Small intestine (tissue), 7 donors: Measurements from ENCODE around the gene SLC9B1. TPM values are rescaled to one million over a fixed set of nuclear protein-coding genes. Genes with fewer than 3 reads are reported as not detected.
"Not testable (repeated sequence)": the region's sequence is repeated elsewhere in the genome, so short reads cannot be mapped to it uniquely, and the experiment has no call there.

Experiments used
- DNase-seq, 2 donors: peaks; one replicate each; pipeline versions ENCODE4 v3.0.0 to v3.0.0-alpha.2; 2013
- FAIRE-seq: peaks from 2 replicates; lab custom pipeline; 2012; peaks lifted over from hg19 to GRCh38; lab: Jason Lieb, UNC
- H3K27ac ChIP-seq, 3 donors: one replicate each; pipeline ENCODE4 v1.5.1; 2013; ENCODE audit warnings: low read length in 2 of 3, mild to moderate bottlenecking in 2 of 3, control low read depth in 1 of 3, inconsistent platforms in 1 of 3, low read depth in 1 of 3, moderate library complexity in 1 of 3
- H3K27me3 ChIP-seq, 3 donors: one replicate each; pipeline ENCODE4 v1.6.1; 2013; ENCODE audit warnings: low read length in 3 of 3, inconsistent platforms in 1 of 3; ENCODE audit not compliant: control insufficient read depth in 3 of 3, insufficient read depth in 3 of 3
- H3K36me3 ChIP-seq, 3 donors: one replicate each; pipeline ENCODE4 v1.6.1; 2013; ENCODE audit warnings: low read length in 3 of 3, inconsistent platforms in 1 of 3, low read depth in 1 of 3, mild to moderate bottlenecking in 1 of 3, moderate library complexity in 1 of 3; ENCODE audit not compliant: control insufficient read depth in 3 of 3, insufficient read depth in 2 of 3
- H3K4me1 ChIP-seq, 3 donors: one replicate each; pipeline ENCODE4 v1.6.1; 2013; ENCODE audit warnings: low read length in 2 of 3, inconsistent platforms in 1 of 3, low read depth in 1 of 3, mild to moderate bottlenecking in 1 of 3, moderate library complexity in 1 of 3; ENCODE audit not compliant: control insufficient read depth in 3 of 3, insufficient read depth in 2 of 3
- H3K4me3 ChIP-seq, 3 donors: one replicate each; pipeline ENCODE4 v1.5.1; 2013; ENCODE audit warnings: low read length in 3 of 3, control low read depth in 1 of 3, inconsistent platforms in 1 of 3, low read depth in 1 of 3, mild to moderate bottlenecking in 1 of 3, moderate library complexity in 1 of 3
- H3K9me3 ChIP-seq, 2 donors: one replicate each; pipeline ENCODE4 v1.6.1; 2013; ENCODE audit warnings: low read depth in 1 of 2, low read length in 1 of 2; ENCODE audit not compliant: control insufficient read depth in 2 of 2, insufficient read depth in 1 of 2
- WGBS, 3 donors: extraction: QIAGEN DNeasy Blood & Tissue Kit; methylation state at CpG; one replicate each; pipeline ENCODE4 v1.1.7; 2013; 5-methylcytosine and 5-hydroxymethylcytosine counted together
- polyA plus RNA-seq, 4 donors: library from polyadenylated mRNA; stranded (reverse) in 3 of 4; unstranded in 1 of 4; fragments of 200-250 nt in 3 of 4; fragments of 120-200 nt in 1 of 4; gene quantifications; one replicate each; pipeline versions ENCODE4 v1.2.1 to v1.2.3, GENCODE V29; 2013
- donor health status: healthy with polysubstance abuse.
- donor health status: control.
- donor health status: control.
- donor health status: Bipolar disorder and iron deficiency.
- donor health status: healthy.

Gene SLC9B1
- polyA plus RNA-seq, 4 donors: 0.18 to 0.93 TPM; not detected in 2

DNA sequence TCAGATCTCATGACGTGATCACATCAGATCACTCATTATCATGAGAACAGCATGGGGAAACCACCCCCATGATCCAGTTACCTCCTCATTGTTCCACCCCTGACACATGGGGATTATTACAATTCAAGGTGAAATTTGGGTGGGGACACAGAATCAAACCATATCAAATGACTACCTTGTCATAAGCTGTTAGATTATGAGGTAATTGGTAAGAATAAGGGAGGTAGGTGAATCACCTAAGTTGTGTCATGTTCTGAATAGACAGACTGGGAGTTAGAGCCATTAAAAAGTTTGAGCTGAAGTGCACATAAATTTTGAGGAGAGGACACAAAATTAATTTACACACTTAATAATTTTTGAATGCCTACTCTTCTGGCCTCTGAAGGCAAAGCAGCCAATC, 24.7 kb downstream of the SLC9B1 start:
- Histone ChIP-seq H3K4me1 (no peaks in the 10 kb centered on the region), H3K36me3 (no peaks in the 10 kb centered on the region), H3K27ac (no peak overlapping the region), H3K27me3 (no peaks in the 10 kb centered on the region), H3K4me3 (no peak overlapping the region), H3K9me3 (peaks cover 0 to 7% of the 10 kb centered on the region in 2 donors)
- DNase-seq (no peak), FAIRE-seq (no peak)
- 81 to 98% (median 93%) methylated on average over 1 of the region's 1 CpG for WGBS, 3 donors

DNA sequence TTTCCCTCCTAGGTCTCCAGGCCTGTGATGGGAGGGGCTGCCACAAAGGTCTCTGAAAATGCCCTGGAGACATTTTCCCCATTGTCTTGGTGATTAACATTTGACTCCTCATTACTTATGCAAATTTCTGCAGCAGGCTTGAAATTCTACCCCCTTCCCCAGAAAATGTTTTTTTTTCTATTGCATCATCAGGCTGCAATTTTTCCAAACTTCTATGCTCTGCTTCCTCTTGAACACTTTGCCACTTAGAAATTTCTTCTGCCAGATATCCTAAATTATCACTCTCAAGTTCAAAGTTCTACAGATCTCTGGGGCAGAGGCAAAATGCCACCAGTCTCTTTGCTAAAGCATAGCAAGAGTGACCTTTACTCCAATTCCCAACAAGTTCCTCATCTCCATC, 25.5 kb downstream of the SLC9B1 start:
- not testable (repeated sequence) for H3K27ac ChIP-seq, H3K4me3 ChIP-seq, H3K36me3 ChIP-seq, H3K9me3 ChIP-seq, DNase-seq, H3K4me1 ChIP-seq, FAIRE-seq, H3K27me3 ChIP-seq

DNA sequence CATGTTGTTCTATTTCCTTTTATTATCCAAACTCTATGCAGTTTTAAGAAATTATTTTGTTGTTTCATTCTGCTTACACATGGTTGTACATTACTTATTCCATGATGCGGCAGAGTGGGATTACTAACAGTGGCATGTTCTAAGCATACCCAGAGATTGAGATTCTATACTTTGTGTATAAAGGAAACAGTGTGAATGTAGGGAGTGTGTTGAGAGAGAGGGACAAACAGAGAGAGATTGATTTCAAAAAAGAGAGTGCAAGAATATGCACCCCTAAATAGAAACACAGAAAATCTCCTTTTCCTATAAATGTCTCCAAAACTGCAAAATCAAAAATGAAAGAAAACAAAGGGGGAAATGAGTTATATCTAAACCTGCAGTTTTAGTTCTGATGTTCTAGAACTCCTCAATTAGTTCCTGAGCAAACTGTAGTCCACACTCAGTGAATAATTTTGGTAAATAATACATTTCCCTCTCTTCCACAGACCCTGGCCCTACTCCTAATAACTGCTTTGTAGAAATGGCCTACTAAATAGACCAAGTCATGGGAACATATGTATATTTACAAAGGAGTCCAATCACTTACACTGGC, 31.0 kb downstream of the SLC9B1 start:
- peaks cover 0 to 4% of the 10 kb centered on the region in 2 donors for H3K9me3 ChIP-seq
- FAIRE-seq: no peak

DNA sequence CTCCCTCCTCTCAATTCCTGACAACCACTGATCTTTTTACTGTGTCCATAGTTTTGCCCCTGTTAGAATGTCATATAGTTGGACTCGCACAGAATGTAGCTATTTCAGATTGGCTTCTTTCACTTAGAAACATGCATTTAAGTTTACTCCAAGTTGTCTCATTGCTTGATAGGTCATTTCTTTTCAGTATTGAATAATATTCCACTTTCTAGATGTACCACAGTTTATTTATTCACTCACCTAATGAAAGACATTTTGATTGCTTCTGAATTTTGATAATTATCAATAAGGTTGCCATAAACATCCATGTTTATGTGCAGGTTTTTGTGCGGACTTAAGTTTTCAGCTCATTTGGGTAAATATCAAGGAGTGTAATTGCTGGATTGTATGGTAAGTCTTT, 38.5 kb downstream of the SLC9B1 start:
- Histone ChIP-seq H3K36me3 (no peaks in the 10 kb centered on the region), H3K27ac (no peak overlapping the region), H3K27me3 (no peaks in the 10 kb centered on the region), H3K9me3 (no peaks in the 10 kb centered on the region), H3K4me3 (no peak overlapping the region), H3K4me1 (no peaks in the 10 kb centered on the region)
- DNase-seq (no peak), FAIRE-seq (no peak)
- WGBS, 3 donors: 94 to 97% (median 96%) methylated on average over 2 of the region's 2 CpGs

More for the DNA sequence above, 31.0 kb downstream of the SLC9B1 start:
- 92 to 94% (median 94%) methylated on average over 1 of the region's 1 CpG for WGBS, 3 donors
- Histone ChIP-seq H3K36me3 (no peaks in the 10 kb centered on the region), H3K27me3 (no peaks in the 10 kb centered on the region), H3K27ac (no peak overlapping the region), H3K4me3 (no peak overlapping the region), H3K4me1 (no peaks in the 10 kb centered on the region)
- DNase-seq: no peak

DNA sequence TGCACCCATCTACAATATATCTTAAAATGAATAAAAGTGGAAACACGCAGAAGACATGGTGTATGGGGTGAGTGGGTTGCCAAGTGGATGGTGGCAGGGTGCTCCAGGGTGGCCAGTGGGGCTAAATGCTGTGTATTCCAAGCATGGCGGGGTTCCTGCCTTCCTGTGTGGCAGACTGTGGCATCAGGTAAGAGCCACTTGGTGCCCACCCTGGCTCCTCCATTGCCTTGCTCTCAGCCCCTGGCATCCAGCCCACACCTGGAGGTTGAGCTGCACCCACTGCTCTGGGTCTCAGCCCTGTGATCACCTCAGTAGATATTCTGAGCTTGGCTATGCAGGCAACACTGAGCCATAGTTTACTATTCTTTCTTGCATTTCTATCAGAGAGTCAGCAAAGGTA, 57.7 kb downstream of the SLC9B1 start:
- not testable (repeated sequence) for DNase-seq, FAIRE-seq

DNA sequence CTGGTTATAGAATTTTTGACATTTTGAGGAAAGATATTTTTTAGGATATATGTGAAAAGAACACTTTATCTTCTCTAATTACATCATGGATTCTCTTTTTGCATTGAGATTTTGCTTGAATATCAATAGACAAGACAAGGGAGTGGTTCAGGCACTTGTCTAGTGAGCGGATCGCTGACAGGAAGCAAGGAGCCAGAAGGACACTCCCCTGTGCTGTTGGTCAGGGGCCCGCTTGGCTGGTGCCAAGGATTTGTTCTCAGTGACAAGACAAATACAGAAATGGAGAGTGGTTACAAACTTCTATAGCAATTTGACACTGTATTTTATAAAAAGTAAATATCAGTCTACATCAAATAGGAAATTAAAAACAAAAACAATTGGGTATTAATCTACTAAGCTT, 60.0 kb downstream of the SLC9B1 start:
- 79 to 83% (median 79%) methylated on average over 3 of the region's 3 CpGs for WGBS, 3 donors
- H3K4me3 ChIP-seq: no peak overlapping the region
- no peak for FAIRE-seq

More for the DNA sequence above, 57.7 kb downstream of the SLC9B1 start:
- 95 to 96% (median 96%) methylated on average over 2 of the region's 2 CpGs for WGBS, 3 donors
- not testable (repeated sequence) for H3K9me3 ChIP-seq, H3K27me3 ChIP-seq, H3K4me3 ChIP-seq, H3K27ac ChIP-seq, H3K4me1 ChIP-seq, H3K36me3 ChIP-seq

DNA sequence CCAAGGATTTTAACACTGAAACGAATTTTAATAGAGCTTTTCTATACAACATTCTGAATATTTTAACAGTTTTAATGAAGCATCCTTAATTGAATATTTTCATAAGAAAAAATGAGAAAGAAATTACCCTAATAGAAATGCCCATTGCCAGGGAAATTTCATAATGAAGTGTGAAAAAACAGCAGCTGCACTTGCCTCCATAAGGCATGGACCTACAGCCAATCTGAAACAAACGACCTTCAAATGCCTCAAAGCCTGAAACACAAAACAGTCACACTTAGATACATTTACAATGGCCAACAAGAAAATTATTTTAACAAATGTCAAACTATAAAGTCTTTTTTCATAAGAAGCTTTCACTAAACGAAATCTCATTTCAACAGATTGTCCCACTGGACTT, 74.4 kb downstream of the SLC9B1 start:
- FAIRE-seq: no peak
- Histone ChIP-seq H3K36me3 (no peaks in the 10 kb centered on the region), H3K4me1 (no peaks in the 10 kb centered on the region), H3K27ac (no peak overlapping the region), H3K4me3 (no peak overlapping the region), H3K9me3 (no peaks in the 10 kb centered on the region), H3K27me3 (no peaks in the 10 kb centered on the region)
- DNase-seq: no peak
- 39 to 72% (median 55%) methylated on average over 3 of the region's 3 CpGs for WGBS, 3 donors

More for the DNA sequence above, 60.0 kb downstream of the SLC9B1 start:
- DNase-seq: no peak
- no peaks in the 10 kb centered on the region for H3K27me3 ChIP-seq
- H3K27ac ChIP-seq: no peak overlapping the region
- no peaks in the 10 kb centered on the region for H3K36me3 ChIP-seq
- H3K9me3 ChIP-seq: no peaks in the 10 kb centered on the region
- H3K4me1 ChIP-seq: no peaks in the 10 kb centered on the region

DNA sequence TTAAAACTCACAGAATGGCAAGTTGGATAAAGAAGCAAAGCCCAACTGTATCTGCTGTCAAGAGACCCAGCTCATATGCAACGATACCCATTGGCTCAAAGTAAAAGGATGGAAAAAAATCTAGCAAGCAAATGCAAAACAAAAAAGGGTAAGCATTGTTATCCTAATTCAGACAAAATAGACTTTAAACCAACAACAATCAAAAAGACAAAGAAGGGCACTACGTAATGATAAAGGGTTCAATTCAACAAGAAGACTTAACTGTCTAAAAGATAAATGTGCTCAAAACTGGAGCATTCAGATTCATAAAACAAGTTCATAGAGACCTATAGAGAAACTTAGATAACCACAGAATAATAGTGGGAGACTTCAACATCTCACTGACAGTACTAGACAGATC, 81.4 kb downstream of the SLC9B1 start:
- not testable (repeated sequence) for H3K9me3 ChIP-seq, H3K27ac ChIP-seq, H3K27me3 ChIP-seq, FAIRE-seq, H3K4me1 ChIP-seq, H3K36me3 ChIP-seq, DNase-seq, H3K4me3 ChIP-seq
- WGBS, 3 donors: 73 to 87% (median 83%) methylated on average over 2 of the region's 2 CpGs

DNA sequence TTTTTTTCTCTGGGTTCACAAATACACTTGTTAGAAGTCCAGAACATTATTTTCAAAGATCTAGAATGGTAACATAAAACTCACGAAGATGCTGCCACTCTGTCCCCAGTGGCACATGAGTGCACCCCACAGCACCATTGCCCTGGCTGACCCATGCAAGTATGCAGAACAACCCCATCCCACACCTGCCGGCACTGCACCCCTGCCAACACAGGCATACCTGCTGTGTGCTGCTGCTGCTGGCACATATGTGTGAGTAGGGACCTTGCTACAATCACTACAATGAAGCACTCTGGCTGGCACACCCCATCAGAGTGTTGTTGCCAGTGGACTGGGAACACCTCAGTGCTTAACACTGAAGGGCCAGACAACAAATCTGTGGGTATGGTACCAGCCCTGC, 83.8 kb downstream of the SLC9B1 start:
- Histone ChIP-seq H3K36me3 (no peaks in the 10 kb centered on the region), H3K4me1 (no peaks in the 10 kb centered on the region), H3K4me3 (no peak overlapping the region), H3K27me3 (no peaks in the 10 kb centered on the region), H3K9me3 (no peaks in the 10 kb centered on the region), H3K27ac (no peak overlapping the region)
- no peak for FAIRE-seq
- 85 to 92% (median 90%) methylated on average over 2 of the region's 2 CpGs for WGBS, 3 donors
- no peak for DNase-seq
